Measurements from ENCODE around the gene CNST.
"Not testable (repeated sequence)": the region's sequence is repeated elsewhere in the genome, so short reads cannot be mapped to it uniquely, and the experiment has no call there.

CNST gene

DNA sequence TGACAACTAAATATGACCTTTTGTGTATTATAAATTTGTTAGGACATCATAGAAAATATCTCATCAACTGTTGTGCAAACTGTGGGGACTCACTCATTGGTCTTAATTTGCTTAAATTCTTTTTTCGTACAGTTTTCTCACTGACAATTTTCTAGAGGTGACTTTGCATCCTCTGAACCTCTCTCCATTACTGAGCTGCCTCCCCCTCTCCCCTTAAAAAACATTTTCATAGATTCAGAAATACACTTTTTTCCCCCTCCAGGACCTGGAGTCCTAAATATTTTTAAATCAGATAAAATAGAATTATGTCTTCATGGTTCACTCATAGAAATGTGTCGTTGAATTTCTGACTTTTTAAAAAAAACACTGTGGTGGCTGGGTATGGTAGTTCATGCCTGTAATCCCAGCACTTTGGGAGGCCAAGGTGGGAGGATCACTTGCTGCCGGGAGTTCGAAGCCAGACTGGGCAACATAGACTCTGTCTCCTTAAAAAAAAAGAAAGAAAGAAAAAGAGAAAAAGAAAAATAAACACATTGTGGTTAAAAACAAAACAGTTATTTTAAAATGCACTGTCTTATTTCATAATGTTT is 1.5 kb downstream of the CNST start:
- Histone ChIP-seq H3K4me3 (peak overlapping the region; percentile 75), H3K27ac (peak overlapping the region; percentile 92 to 97)
- no peak for TF ChIP-seq CTCF (IDR thresholded peaks at IDR 0.05)
- no peak for DNase-seq (ENCODE audit: low spot score)

DNA sequence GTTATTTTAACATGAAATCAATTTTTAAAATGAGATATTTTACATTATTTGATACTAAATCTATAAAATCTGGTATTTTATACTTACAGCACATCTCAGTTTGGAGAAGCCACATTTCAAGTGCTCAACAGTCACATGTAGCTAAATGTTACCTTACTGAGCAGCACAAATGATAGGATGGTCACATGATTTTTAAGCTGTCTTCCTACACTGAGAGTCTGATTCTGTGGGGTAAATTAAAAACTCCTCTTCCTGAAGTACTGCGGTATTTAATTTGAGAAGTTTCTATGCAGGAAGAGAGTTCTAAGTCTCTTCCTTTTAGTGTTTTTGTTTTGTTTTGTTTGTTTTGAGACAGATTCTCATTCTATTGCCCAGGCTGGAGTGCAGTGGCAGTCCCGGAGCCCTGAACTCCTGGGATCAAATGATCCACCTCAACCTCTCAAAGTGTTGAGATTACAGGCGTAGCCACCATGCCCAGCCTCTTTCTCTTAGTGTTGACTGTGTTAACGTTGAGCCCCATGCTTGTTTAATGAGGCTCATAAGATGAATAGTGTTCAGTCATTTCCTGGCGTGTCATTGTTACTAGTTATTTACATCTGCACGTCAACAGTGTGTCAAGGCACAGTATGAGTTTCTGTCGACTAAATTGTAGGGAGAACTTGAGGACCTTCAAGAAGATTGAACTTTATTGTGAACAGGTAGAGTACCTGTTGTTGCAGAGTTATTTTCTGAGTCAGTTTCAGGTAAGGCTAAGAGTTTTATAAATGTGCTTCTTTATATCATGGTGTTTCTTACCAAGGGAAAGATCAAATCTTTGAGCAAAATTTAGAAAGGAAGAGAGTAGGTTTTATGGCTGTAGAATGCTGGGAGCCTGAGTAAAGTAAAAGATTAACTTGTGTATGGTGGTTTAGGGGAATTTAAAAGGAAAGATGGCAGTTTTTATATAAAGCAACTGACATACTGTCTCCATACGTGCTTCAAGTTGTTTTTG is 3.3 kb downstream of the CNST start:
- TF ChIP-seq CTCF (IDR thresholded peaks at IDR 0.05) = no peak
- peak overlapping the region; percentile 2 for H3K4me3 ChIP-seq
- H3K27ac ChIP-seq = peak overlapping the region; percentile 13 to 77
- no peak for DNase-seq (ENCODE audit: low spot score)

DNA sequence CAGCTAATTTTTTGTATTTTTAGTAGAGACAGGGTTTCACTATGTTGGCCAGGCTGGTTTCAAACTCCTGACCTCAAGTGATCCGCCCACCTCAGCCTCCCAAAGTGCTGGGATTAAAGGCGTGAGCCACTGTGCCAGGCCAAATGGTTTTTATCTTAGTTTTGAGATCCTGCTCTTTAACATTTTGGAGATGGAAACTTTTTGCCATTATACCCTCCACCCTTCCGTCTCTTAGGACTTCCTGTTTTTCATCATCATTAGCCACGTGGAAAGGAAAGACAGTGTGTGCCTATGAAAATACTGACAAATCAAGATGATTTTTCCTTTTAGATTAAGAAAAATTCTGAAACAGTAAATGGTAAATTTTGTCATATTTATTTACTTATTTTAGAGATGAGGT is 5.1 kb downstream of the CNST start:
- not testable (repeated sequence) for H3K4me3 ChIP-seq; DNase-seq (ENCODE audit: low spot score)
- H3K27ac ChIP-seq = peak overlapping the region; percentile 42 to 77

- peak overlapping the region in 1 of 2 donors; percentile 66 for H3K27ac ChIP-seq
- no peak overlapping the region for H3K4me3 ChIP-seq
- no peak for TF ChIP-seq CTCF (IDR thresholded peaks at IDR 0.05)
- DNase-seq (ENCODE audit: low spot score) = no peak
These were observed 5.7 kb downstream of the CNST start for GRCh38 chr1:246571953-246572352.

DNA sequence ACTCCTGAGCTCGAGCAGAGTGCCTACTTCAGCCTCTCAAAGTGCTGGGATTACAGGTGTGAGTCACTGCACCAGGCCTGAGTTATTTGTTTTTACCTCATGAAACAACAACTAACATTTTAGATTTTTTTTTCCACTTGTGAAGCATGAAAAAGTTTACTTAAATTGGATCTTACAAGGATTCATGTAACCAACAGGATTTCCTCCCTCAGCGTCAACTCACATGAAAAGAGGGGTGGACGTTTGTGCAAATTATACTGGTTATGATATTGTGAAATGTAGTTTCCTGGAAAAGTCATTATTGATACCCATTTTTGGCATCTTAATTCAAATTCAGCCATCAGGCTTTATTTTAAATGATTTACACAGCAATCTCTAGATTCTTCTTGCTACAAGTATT is 6.5 kb downstream of the CNST start:
- no peak for TF ChIP-seq CTCF (IDR thresholded peaks at IDR 0.05)
- no peak for DNase-seq (ENCODE audit: low spot score)
- Histone ChIP-seq H3K27ac (peak overlapping the region; percentile 17 to 59), H3K4me3 (no peak overlapping the region)

- no peak overlapping the region for H3K4me3 ChIP-seq
- no peak for TF ChIP-seq CTCF (IDR thresholded peaks at IDR 0.05)
- no peak for DNase-seq (ENCODE audit: low spot score)
- peak overlapping the region; percentile 17 to 59 for H3K27ac ChIP-seq
These were observed 7.2 kb downstream of the CNST start for GRCh38 chr1:246573491-246573890.

DNA sequence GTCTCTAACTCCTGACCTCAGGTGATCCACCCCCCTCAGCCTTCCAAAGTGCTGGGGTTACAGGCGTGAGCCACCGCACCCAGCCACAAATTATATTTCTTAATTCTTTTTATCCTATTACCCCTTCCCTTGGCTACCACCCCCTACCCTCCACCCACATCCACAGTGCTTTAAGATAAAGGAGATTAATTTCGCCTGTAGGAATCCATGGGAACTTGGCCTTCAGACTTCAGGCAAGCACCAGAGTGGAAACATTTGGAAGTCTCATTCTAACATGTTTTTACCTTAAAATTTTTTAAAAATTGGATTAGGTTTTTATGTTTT is 10.4 kb downstream of the CNST start:
- Histone ChIP-seq H3K27ac (no peak overlapping the region), H3K4me3 (no peak overlapping the region)
- no peak for TF ChIP-seq CTCF (IDR thresholded peaks at IDR 0.05)
- DNase-seq (ENCODE audit: low spot score) = no peak

Measured in coronary artery (tissue), 2 donors.